HepG2 (cell line): ENCODE results near the gene BCO2. TPM values are rescaled to one million over a fixed set of nuclear protein-coding genes. Genes with fewer than 3 reads are reported as not detected.

Source experiments
- ATAC-seq: fragments of 200-7000 bp; cut with Tn5 transposase; 3 replicates; pipeline ENCODE4 v1.9.1; 2020; ENCODE audit warnings: mild to moderate bottlenecking, moderate library complexity
- BruUV-seq: library from RNA; stranded (reverse); fragments of 400-500 nt; replicated peaks from 2 replicates; lab custom pipeline; 2021; lab: Mats Ljungman, UMichigan
- CTCF ChIA-PET: fragments of 300-600 bp; formaldehyde crosslinking; extraction: SDS; loops from one replicate; lab custom pipeline; 2021; ENCODE audit warnings: low total read pairs, inconsistent platforms, low intra/inter-chr PET ratio; lab: Yijun Ruan, JAX
- POLR2A ChIA-PET: fragments of 350-600 bp; sonication (Branson Sonifier 250); formaldehyde crosslinking; loops from one replicate; lab custom pipeline; 2020; ENCODE audit warnings: antibody characterized with exemption, inconsistent platforms; lab: Yijun Ruan, JAX
- DNase-seq: peaks from one replicate; pipeline ENCODE4 v3.0.0-alpha.2; 2015; ENCODE audit warnings: low spot score
- FAIRE-seq: peaks from 3 replicates; lab custom pipeline; 2011; peaks lifted over from hg19 to GRCh38; lab: Jason Lieb, UNC
- H2AFZ ChIP-seq: one replicate; pipeline ENCODE4 v1.6.1; 2011; ENCODE audit warnings: low read length, inconsistent platforms
- H3K27ac ChIP-seq: fragments of 300-600 bp; 3 replicates; pipeline ENCODE4 v1.8.0; 2011; ENCODE audit warnings: mixed run types, mild to moderate bottlenecking, mixed read lengths, low read length, inconsistent platforms; ENCODE audit not compliant: insufficient read depth; ENCODE audit errors: extremely low read length
- H3K27me3 ChIP-seq, 2 experiments: fragments of 200-600 bp in 1 of 2; 2 replicates in 1 of 2; 3 replicates in 1 of 2; pipeline versions ENCODE4 v1.6.0 to v1.8.0; 2011; ENCODE audit warnings: low read length in 2 of 2, mild to moderate bottlenecking in 2 of 2, moderate library complexity in 2 of 2, inconsistent platforms in 1 of 2; ENCODE audit not compliant: insufficient read depth in 2 of 2, control insufficient read depth in 1 of 2
- H3K36me3 ChIP-seq, 2 experiments: fragments of 200-600 bp in 1 of 2; replicated peaks in 1 of 2; 2 replicates in 1 of 2; 3 replicates in 1 of 2; pipeline versions ENCODE4 v1.5.1 to v1.8.0; 2011; ENCODE audit warnings: low read length in 2 of 2, inconsistent platforms in 1 of 2; ENCODE audit not compliant: insufficient read depth in 2 of 2, control insufficient read depth in 1 of 2
- H3K4me1 ChIP-seq: 2 replicates; pipeline ENCODE4 v1.5.1; 2012; ENCODE audit warnings: low read length, inconsistent platforms; ENCODE audit not compliant: insufficient read depth
- H3K4me2 ChIP-seq: 2 replicates; pipeline ENCODE4 v1.6.0; 2011; ENCODE audit warnings: low read depth, low read length, inconsistent platforms
- H3K4me3 ChIP-seq, 3 experiments: fragments of 200-600 bp in 1 of 3; sonication (generic), shearing (Covaris generic) in 1 of 3; replicated peaks in 1 of 3; 2 replicates each; pipeline ENCODE4 v1.5.1; 2011 to 2016; ENCODE audit warnings: low read length in 3 of 3, inconsistent platforms in 2 of 3, low read depth in 2 of 3, mild to moderate bottlenecking in 2 of 3, control low read depth in 1 of 3, mixed read lengths in 1 of 3; ENCODE audit not compliant: insufficient read depth in 1 of 3
- H3K79me2 ChIP-seq: one replicate; pipeline ENCODE4 v1.6.1; 2011; ENCODE audit warnings: low read length, inconsistent platforms; ENCODE audit not compliant: insufficient read depth
- H3K9ac ChIP-seq: 2 replicates; pipeline ENCODE4 v1.6.0; 2011; ENCODE audit warnings: mild to moderate bottlenecking, low read depth, low read length, inconsistent platforms; ENCODE audit not compliant: insufficient read depth
- H3K9me3 ChIP-seq: 2 replicates; pipeline ENCODE4 v1.5.1; 2012; ENCODE audit warnings: mild to moderate bottlenecking, low read length
- H4K20me1 ChIP-seq: 2 replicates; pipeline ENCODE4 v1.6.0; 2011; ENCODE audit warnings: inconsistent platforms, mild to moderate bottlenecking, low read length, moderate library complexity; ENCODE audit not compliant: insufficient read depth
- ARID2 ChIP-seq: sonication (generic); formaldehyde crosslinking; IDR thresholded peaks from 2 replicates; pipeline ENCODE4 v1.8.1; 2022; ENCODE audit warnings: mild to moderate bottlenecking, missing genetic modification reagents, borderline replicate concordance
- KLF15 ChIP-seq: sonication (generic); formaldehyde crosslinking; IDR thresholded peaks from 2 replicates; pipeline ENCODE4 v1.8.1; 2023; ENCODE audit warnings: borderline replicate concordance, mild to moderate bottlenecking, inconsistent platforms, missing genetic modification reagents, mixed read lengths
- MBD4 ChIP-seq: IDR thresholded peaks from 2 replicates; pipeline ENCODE4 v1.6.1; 2012; ENCODE audit warnings: low read length, inconsistent platforms, borderline replicate concordance
- NCOA5 ChIP-seq: sonication (generic); formaldehyde crosslinking; IDR thresholded peaks from 2 replicates; pipeline ENCODE4 v1.4.0; 2020; ENCODE audit warnings: missing genetic modification reagents
- NR2C2 ChIP-seq: sonication (generic); formaldehyde crosslinking; IDR thresholded peaks from 2 replicates; pipeline ENCODE4 v1.4.0; 2020; ENCODE audit warnings: missing genetic modification reagents, mild to moderate bottlenecking, moderate library complexity, borderline replicate concordance
- RARG ChIP-seq: sonication (generic); formaldehyde crosslinking; IDR thresholded peaks from 2 replicates; pipeline ENCODE4 v1.4.0; 2020; ENCODE audit warnings: low read depth, mild to moderate bottlenecking, missing genetic modification reagents
- RORA ChIP-seq: sonication (generic); formaldehyde crosslinking; IDR thresholded peaks from 2 replicates; pipeline ENCODE4 v1.5.0; 2020; ENCODE audit warnings: mild to moderate bottlenecking, missing genetic modification reagents, moderate library complexity
- TBL1XR1 ChIP-seq: fragments of 150-350 bp; IDR thresholded peaks from 2 replicates; pipeline ENCODE4 v1.6.1; 2014; ENCODE audit warnings: borderline replicate concordance, low read length; ENCODE audit not compliant: partially characterized antibody
- ZNF10 ChIP-seq: sonication (generic); formaldehyde crosslinking; IDR thresholded peaks from 2 replicates; pipeline ENCODE4 v1.4.0; 2020; ENCODE audit warnings: mild to moderate bottlenecking, low read depth, missing genetic modification reagents, borderline replicate concordance
- ZNF629 ChIP-seq: sonication (generic); formaldehyde crosslinking; conservative IDR thresholded peaks from 2 replicates; pipeline ENCODE4 v1.5.0; 2020; ENCODE audit warnings: missing genetic modification reagents
- in situ Hi-C: cut with HindIII; loops from 2 replicates; pipeline ENCODE4 v1.10.0; 2017; ENCODE audit warnings: low pct_unique_long_range_greater_than_20kb; ENCODE audit not compliant: extremely low pct_ligation_motif_present
- intact Hi-C: fragments of 100-400 bp; cut with micrococcal nuclease; formaldehyde crosslinking; loops from one replicate; pipeline ENCODE4 v1.10.0; 2022; ENCODE audit not compliant: unreplicated experiment
- polyA plus RNA-seq, 8 experiments: library from polyadenylated mRNA; depleted of rRNA in 3 of 8; stranded (reverse) in 7 of 8; unstranded in 1 of 8; fragments of >200 nt; fragmentation: Illumina TruSeq in 4 of 8; extraction: Trizol in 4 of 8; gene quantifications; 2 replicates each; pipeline versions ENCODE4 v1.2.1 to v1.2.3, GENCODE V29; 2011 to 2016; ENCODE audit warnings: low read depth in 4 of 8, missing spikeins in 1 of 8, mixed read lengths in 1 of 8; ENCODE audit not compliant: insufficient read depth in 1 of 8
- total RNA-seq, 5 experiments: library from RNA; depleted of rRNA; stranded (reverse); fragments of >200 nt; fragmentation: Illumina TruSeq; extraction: Trizol; gene quantifications; 2 replicates each; pipeline ENCODE4 v1.2.3, GENCODE V29; 2016; ENCODE audit warnings: low read depth in 1 of 5
- TF ChIP-seq, protein P1 (sequence below): IDR thresholded peaks from 2 replicates; pipeline ENCODE4 v1.6.1; 2016; ENCODE audit warnings: low read depth, control low read depth
- TF ChIP-seq, protein P2 (sequence below): sonication (generic); formaldehyde crosslinking; IDR thresholded peaks from 2 replicates; pipeline ENCODE4 v1.4.0; 2020; ENCODE audit warnings: mild to moderate bottlenecking, missing genetic modification reagents, borderline replicate concordance
- TF ChIP-seq, protein P3 (sequence below): sonication (generic); formaldehyde crosslinking; IDR thresholded peaks from 2 replicates; pipeline ENCODE4 v1.4.0; 2020; ENCODE audit warnings: missing genetic modification reagents
- TF ChIP-seq, protein P4 (sequence below): sonication (generic); formaldehyde crosslinking; IDR thresholded peaks from 2 replicates; pipeline ENCODE4 v1.4.0; 2020; ENCODE audit warnings: mild to moderate bottlenecking, missing genetic modification reagents

The BCO2 gene
- total and polyA plus RNA-seq, 2 of the 13 experiments (the other 11 are each of a cell fraction or from before 2014, with no cell fraction given) = 0.38 to 0.58 TPM

DNA sequence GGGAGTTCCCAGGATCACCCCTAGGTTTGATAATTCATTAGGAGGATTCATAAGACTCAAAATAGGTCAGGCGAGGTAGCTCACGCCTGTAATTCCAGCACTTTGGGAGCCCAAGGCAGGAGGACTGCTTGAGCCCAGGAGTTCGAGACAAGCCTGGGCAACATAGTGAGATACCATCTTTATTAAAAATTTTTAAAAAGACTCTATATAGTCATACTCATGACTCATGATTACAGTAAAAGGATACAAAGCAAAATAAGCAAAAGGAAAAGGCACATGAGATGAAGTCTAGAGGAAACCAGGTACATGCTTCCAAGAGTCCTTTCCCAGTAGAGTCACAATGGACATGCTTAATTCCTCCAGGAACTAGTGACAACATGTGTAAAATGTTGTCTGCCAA lies 37.0 kb downstream of the BCO2 start (continued):
- TF ChIP-seq, protein P1, sequence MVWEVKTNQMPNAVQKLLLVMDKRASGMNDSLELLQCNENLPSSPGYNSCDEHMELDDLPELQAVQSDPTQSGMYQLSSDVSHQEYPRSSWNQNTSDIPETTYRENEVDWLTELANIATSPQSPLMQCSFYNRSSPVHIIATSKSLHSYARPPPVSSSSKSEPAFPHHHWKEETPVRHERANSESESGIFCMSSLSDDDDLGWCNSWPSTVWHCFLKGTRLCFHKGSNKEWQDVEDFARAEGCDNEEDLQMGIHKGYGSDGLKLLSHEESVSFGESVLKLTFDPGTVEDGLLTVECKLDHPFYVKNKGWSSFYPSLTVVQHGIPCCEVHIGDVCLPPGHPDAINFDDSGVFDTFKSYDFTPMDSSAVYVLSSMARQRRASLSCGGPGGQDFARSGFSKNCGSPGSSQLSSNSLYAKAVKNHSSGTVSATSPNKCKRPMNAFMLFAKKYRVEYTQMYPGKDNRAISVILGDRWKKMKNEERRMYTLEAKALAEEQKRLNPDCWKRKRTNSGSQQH (CRISPR knock-in tag) = no peak
- no peak for TF ChIP-seq ZNF629 (CRISPR knock-in tag)
- no peak for TF ChIP-seq RORA
- TF ChIP-seq RARG (CRISPR knock-in tag) = no peak
- TF ChIP-seq, protein P2, sequence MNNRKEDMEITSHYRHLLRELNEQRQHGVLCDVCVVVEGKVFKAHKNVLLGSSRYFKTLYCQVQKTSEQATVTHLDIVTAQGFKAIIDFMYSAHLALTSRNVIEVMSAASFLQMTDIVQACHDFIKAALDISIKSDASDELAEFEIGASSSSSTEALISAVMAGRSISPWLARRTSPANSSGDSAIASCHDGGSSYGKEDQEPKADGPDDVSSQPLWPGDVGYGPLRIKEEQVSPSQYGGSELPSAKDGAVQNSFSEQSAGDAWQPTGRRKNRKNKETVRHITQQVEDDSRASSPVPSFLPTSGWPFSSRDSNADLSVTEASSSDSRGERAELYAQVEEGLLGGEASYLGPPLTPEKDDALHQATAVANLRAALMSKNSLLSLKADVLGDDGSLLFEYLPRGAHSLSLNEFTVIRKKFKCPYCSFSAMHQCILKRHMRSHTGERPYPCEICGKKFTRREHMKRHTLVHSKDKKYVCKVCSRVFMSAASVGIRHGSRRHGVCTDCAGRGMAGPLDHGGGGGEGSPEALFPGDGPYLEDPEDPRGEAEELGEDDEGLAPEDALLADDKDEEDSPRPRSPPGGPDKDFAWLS (CRISPR knock-in tag) = no peak
- TF ChIP-seq TBL1XR1 = no peak
- TF ChIP-seq NR2C2 (CRISPR knock-in tag) = no peak
- TF ChIP-seq ARID2 (CRISPR knock-in tag) = no peak
- no peak for TF ChIP-seq MBD4
- TF ChIP-seq ZNF10 = no peak
- TF ChIP-seq, all 625 proteins: peak for 0

DNA sequence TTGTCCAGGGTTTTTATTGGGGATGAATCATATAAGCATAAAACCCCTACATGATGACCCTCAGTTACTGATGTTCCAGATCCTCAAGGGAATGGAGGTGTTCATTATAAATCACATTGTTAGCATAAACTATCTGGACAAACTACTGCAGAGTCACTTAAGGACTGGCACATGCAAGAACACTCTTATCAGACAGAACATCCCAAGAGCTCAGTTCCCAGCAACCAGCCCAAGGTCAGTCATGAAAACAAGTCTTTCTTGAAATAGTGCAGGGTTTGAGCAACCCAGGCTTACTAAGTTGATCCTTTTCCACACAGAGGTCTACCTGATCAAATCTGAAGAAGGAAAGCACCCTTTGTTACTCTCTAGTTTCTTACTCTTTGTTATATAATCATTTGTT lies 37.4 kb downstream of the BCO2 start:
- Histone ChIP-seq H3K4me2 (no peak overlapping the region), H3K27me3 (no peaks in the 10 kb centered on the region), H3K4me1 (peaks cover 11% of the 10 kb centered on the region), H2AFZ (no peak overlapping the region), H3K79me2 (no peaks in the 10 kb centered on the region), H3K9ac (no peak overlapping the region), H3K27ac (no peak overlapping the region), H4K20me1 (no peaks in the 10 kb centered on the region), H3K36me3 (no peaks in the 10 kb centered on the region), H3K4me3 (no peak overlapping the region), H3K9me3 (no peaks in the 10 kb centered on the region)
- CTCF ChIA-PET = no interaction called here
- BruUV-seq = no TSS peak
- POLR2A ChIA-PET = no interaction called here
- FAIRE-seq (no peak), ATAC-seq (no peak), DNase-seq (no peak)
- intact Hi-C loops = loop anchor here (10.0 kb wide), 1 partner anchor 1072 kb away; no protein-coding TSS in a partner anchor
- in situ Hi-C loops = loop anchor here (10.0 kb wide), 1 partner anchor 342 kb away; no protein-coding TSS in a partner anchor
- TF ChIP-seq, protein P3, sequence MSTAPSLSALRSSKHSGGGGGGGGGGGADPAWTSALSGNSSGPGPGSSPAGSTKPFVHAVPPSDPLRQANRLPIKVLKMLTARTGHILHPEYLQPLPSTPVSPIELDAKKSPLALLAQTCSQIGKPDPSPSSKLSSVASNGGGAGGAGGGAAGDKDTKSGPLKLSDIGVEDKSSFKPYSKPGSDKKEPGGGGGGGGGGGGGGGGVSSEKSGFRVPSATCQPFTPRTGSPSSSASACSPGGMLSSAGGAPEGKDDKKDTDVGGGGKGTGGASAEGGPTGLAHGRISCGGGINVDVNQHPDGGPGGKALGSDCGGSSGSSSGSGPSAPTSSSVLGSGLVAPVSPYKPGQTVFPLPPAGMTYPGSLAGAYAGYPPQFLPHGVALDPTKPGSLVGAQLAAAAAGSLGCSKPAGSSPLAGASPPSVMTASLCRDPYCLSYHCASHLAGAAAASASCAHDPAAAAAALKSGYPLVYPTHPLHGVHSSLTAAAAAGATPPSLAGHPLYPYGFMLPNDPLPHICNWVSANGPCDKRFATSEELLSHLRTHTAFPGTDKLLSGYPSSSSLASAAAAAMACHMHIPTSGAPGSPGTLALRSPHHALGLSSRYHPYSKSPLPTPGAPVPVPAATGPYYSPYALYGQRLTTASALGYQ (CRISPR knock-in tag) = no peak
- TF ChIP-seq KLF15 (CRISPR knock-in tag) (no peak), NCOA5 (no peak)
- TF ChIP-seq, protein P4, sequence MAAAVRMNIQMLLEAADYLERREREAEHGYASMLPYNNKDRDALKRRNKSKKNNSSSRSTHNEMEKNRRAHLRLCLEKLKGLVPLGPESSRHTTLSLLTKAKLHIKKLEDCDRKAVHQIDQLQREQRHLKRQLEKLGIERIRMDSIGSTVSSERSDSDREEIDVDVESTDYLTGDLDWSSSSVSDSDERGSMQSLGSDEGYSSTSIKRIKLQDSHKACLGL (CRISPR knock-in tag) = no peak
